HepG2 (cell line): ENCODE measurements around the gene COG5. TPM values are rescaled to one million over a fixed set of nuclear protein-coding genes. Genes with fewer than 3 reads are reported as not detected.

Source experiments
- ATF5 ChIP-seq: sonication (generic); formaldehyde crosslinking; IDR thresholded peaks from 2 replicates; pipeline ENCODE4 v1.4.0; 2020; ENCODE audit warnings: mild to moderate bottlenecking, low read depth, missing genetic modification reagents
- FOXP4 ChIP-seq: sonication (generic); formaldehyde crosslinking; IDR thresholded peaks from 2 replicates; pipeline ENCODE4 v1.4.0; 2020; ENCODE audit warnings: missing genetic modification reagents
- HNRNPK ChIP-seq: fragments of 200-400 bp; formaldehyde crosslinking; IDR thresholded peaks from 2 replicates; pipeline ENCODE4 v1.6.1; 2018; ENCODE audit warnings: low read length, low read depth, moderate library complexity, mild to moderate bottlenecking; ENCODE audit not compliant: poor library complexity, severe bottlenecking
- IRF2 ChIP-seq: IDR thresholded peaks from 2 replicates; pipeline ENCODE4 v1.6.1; 2018; ENCODE audit warnings: missing genetic modification reagents, missing compliant biosample characterization
- JARID2 ChIP-seq: sonication (generic); formaldehyde crosslinking; IDR thresholded peaks from 2 replicates; pipeline ENCODE4 v1.8.1; 2023; ENCODE audit warnings: missing genetic modification reagents, inconsistent platforms; ENCODE audit not compliant: insufficient replicate concordance
- KLF11 ChIP-seq: IDR thresholded peaks from 2 replicates; pipeline ENCODE4 v1.6.1; 2016; ENCODE audit warnings: missing compliant biosample characterization
- MNT ChIP-seq: fragments of 450-650 bp; IDR thresholded peaks from 2 replicates; pipeline ENCODE4 v1.6.1; 2016
- NFRKB ChIP-seq: fragments of 450-650 bp; IDR thresholded peaks from 2 replicates; pipeline ENCODE4 v1.6.1; 2017
- NRL ChIP-seq: sonication (generic); formaldehyde crosslinking; IDR thresholded peaks from 2 replicates; pipeline ENCODE4 v1.5.0; 2020; ENCODE audit warnings: missing genetic modification reagents, mild to moderate bottlenecking, moderate library complexity, borderline replicate concordance
- SRY ChIP-seq: sonication (generic); formaldehyde crosslinking; IDR thresholded peaks from 2 replicates; pipeline ENCODE4 v1.8.0; 2022; ENCODE audit warnings: mild to moderate bottlenecking, missing genetic modification reagents
- TOPORS ChIP-seq: sonication (generic); formaldehyde crosslinking; IDR thresholded peaks from 2 replicates; pipeline ENCODE4 v1.8.0; 2023; ENCODE audit warnings: mild to moderate bottlenecking, missing genetic modification reagents
- ZBTB46 ChIP-seq: sonication (generic); formaldehyde crosslinking; IDR thresholded peaks from 2 replicates; pipeline ENCODE4 v1.4.0; 2020; ENCODE audit warnings: mild to moderate bottlenecking, missing genetic modification reagents, borderline replicate concordance
- ZFP90 ChIP-seq: sonication (generic); formaldehyde crosslinking; IDR thresholded peaks from 2 replicates; pipeline ENCODE4 v1.8.0; 2022; ENCODE audit warnings: missing genetic modification reagents, mild to moderate bottlenecking, inconsistent platforms, borderline replicate concordance
- ZNF296 ChIP-seq: sonication (generic); formaldehyde crosslinking; conservative IDR thresholded peaks from 2 replicates; pipeline ENCODE4 v1.5.0; 2020; ENCODE audit warnings: mild to moderate bottlenecking, missing genetic modification reagents
- ZNF552 ChIP-seq: sonication (generic); formaldehyde crosslinking; IDR thresholded peaks from 2 replicates; pipeline ENCODE4 v1.9.0; 2022; ENCODE audit warnings: missing genetic modification reagents, mild to moderate bottlenecking, borderline replicate concordance
- ZNF614 ChIP-seq: IDR thresholded peaks from 2 replicates; pipeline ENCODE4 v1.6.1; 2018; ENCODE audit warnings: missing biosample characterization, missing genetic modification reagents, inconsistent platforms, borderline replicate concordance
- ZNF724P ChIP-seq: sonication (generic); formaldehyde crosslinking; IDR thresholded peaks from 2 replicates; pipeline ENCODE4 v1.8.0; 2022; ENCODE audit warnings: missing genetic modification reagents, borderline replicate concordance
- ZNF75D ChIP-seq: sonication (generic); formaldehyde crosslinking; IDR thresholded peaks from 2 replicates; pipeline ENCODE4 v1.8.1; 2023; ENCODE audit warnings: missing genetic modification reagents, mild to moderate bottlenecking, borderline replicate concordance
- ZNF850 ChIP-seq: sonication (generic); formaldehyde crosslinking; conservative IDR thresholded peaks from 2 replicates; pipeline ENCODE4 v1.9.0; 2021; ENCODE audit warnings: mild to moderate bottlenecking, missing genetic modification reagents
- polyA plus RNA-seq, 8 experiments: library from polyadenylated mRNA; depleted of rRNA in 3 of 8; stranded (reverse) in 7 of 8; unstranded in 1 of 8; fragments of >200 nt; fragmentation: Illumina TruSeq in 4 of 8; extraction: Trizol in 4 of 8; gene quantifications; 2 replicates each; pipeline versions ENCODE4 v1.2.1 to v1.2.3, GENCODE V29; 2011 to 2016; ENCODE audit warnings: low read depth in 4 of 8, missing spikeins in 1 of 8, mixed read lengths in 1 of 8; ENCODE audit not compliant: insufficient read depth in 1 of 8
- total RNA-seq, 5 experiments: library from RNA; depleted of rRNA; stranded (reverse); fragments of >200 nt; fragmentation: Illumina TruSeq; extraction: Trizol; gene quantifications; 2 replicates each; pipeline ENCODE4 v1.2.3, GENCODE V29; 2016; ENCODE audit warnings: low read depth in 1 of 5
- TF ChIP-seq, protein P1 (sequence below): sonication (generic); formaldehyde crosslinking; IDR thresholded peaks from 2 replicates; pipeline ENCODE4 v1.4.0; 2020; ENCODE audit warnings: mild to moderate bottlenecking, missing genetic modification reagents

COG5 gene
- total and polyA plus RNA-seq, 2 of the 13 experiments (the other 11 are each of a cell fraction or from before 2014, with no cell fraction given) = 20.4 to 31.3 TPM

DNA sequence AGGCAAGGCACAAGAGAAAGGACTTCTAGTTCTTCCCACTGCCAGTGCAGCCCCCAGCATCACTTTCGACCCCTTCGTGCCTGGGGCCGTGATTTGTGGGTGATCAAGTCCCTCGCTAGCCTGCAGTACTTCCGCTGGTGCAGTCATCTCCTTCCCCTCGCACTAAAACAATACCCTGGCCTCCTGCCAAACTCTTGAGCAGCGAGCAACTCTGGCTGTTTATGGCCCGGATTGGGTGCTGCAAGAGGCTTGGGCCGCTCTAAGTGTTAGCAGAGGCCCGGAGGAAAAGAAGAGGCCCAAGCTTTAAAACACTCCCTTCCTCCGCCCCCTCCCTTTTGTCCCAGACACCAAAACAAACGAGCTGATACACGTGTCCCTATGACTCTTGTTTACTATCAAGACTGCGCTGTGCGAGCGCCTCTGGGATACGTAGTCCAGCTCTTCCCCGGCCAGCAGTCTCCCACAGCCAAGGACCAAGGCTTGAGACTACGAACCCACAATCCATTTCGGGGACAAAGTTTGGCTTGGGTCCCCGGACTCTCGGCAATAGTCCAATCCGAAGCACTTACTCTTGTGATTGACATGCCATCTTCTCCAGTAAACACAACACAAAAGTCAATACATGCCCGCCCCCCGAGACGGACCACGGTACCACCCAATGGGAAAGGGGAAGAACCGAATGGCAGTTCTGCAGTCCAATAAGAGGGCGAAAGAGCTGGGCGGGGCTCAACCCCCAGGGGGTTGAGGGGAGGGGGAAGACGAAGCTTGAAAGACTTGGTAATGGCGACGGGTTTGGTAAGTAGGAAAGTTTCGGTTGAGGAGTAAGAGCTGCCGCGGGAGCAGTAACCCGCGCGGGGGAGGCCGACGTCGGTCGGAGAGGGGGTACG lies 395.2 kb downstream of the COG5 start, which contains the start of gene HBP1 (continued):
- TF ChIP-seq FOXP4 (peak; percentile 74), SRY (CRISPR knock-in tag) (0 out of 2 replicates have a peak, but pooled peaks have one; percentile 30), ZNF296 (CRISPR knock-in tag) (no peak), NFRKB (peak; percentile 92), MNT (peak; percentile 100), ZBTB46 (CRISPR knock-in tag) (no peak), ZFP90 (CRISPR knock-in tag) (0 out of 2 replicates have a peak, but pooled peaks have one; percentile 15), HNRNPK (peak; percentile 65), ZNF724P (CRISPR knock-in tag) (peak; percentile 64; the same call in 1 of the 2 replicates), NRL (CRISPR knock-in tag) (peak; percentile 80; the same call in 1 of the 2 replicates), IRF2 (CRISPR knock-in tag) (peak; percentile 15; the same call in 1 of the 2 replicates), TOPORS (CRISPR knock-in tag) (no peak), JARID2 (CRISPR knock-in tag) (peak; percentile 9), KLF11 (CRISPR knock-in tag) (no peak), ZNF614 (no peak; the same call in 1 of the 2 replicates), ZNF552 (CRISPR knock-in tag) (no peak), ZNF850 (CRISPR knock-in tag) (no peak), ATF5 (CRISPR knock-in tag) (no peak), ZNF75D (no peak)
- TF ChIP-seq, protein P1, sequence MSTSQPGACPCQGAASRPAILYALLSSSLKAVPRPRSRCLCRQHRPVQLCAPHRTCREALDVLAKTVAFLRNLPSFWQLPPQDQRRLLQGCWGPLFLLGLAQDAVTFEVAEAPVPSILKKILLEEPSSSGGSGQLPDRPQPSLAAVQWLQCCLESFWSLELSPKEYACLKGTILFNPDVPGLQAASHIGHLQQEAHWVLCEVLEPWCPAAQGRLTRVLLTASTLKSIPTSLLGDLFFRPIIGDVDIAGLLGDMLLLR (CRISPR knock-in tag) = no peak
